NCI-H345 (cell line): ENCODE data around the gene BPIFB3.
"Not testable (repeated sequence)": the region's sequence is repeated elsewhere in the genome, so short reads cannot be mapped to it uniquely, and the experiment has no call there.

Source experiments
- DNase-seq: peaks from one replicate; lab custom pipeline; 2025; lab: John Stamatoyannopoulos, UW

Gene BPIFB3

DNA sequence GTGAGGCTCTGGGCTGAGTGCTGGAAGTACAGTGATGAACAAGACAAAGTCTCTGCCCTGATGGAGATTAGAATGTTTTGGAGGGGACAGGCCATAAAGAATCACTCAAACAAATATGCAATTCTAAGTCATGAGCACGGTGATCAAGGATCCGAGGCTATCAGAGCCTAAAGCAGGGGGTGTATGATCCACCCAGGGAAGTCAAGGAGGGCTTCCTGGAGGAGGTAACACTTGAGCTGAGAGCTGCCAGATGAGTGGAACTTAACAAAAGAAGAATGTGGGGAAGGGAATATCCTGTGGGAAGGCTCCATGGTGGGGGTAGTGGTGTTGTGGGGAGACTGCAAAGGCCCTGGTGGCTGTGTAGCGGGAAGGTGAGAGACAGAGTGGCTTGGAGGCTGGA lies 38.0 kb downstream of the BPIFB3 start:
- no peak for DNase-seq

DNA sequence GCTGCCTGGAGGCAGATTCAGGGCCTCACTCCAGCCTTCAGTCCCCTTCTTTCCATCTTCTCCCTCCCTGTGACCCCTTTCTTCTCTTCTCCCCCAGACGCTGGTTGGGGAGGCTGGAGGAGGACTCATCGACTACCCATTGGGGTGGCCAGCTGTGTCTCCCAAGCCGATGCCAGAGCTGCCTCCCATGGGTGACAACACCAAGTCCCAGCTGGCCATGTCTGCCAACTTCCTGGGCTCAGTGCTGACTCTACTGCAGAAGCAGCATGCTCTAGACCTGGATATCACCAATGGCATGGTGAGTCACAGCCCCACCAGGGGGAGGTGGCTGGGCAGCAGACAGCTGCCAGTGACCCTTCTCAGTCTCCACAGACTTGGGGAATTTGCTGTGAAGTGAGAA lies 38.7 kb downstream of the BPIFB3 start:
- DNase-seq = no peak

DNA sequence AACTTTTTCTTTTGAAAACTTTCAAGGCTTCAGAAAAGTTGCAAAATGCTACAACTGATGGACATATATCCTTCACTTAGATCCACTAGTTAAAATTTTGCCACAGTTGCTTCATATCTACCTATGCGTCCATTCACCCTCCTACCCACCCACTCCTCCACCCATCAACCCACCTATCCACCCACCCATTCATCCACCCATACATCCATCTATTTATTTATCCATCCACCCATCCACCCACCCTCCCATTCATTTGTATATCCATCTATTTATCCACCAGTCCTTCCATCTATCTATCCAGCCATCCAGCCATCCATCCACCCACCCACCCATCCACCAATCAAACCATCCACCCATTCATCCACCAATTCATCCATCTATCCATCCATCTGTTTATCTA lies 39.4 kb downstream of the BPIFB3 start:
- no peak for DNase-seq

DNA sequence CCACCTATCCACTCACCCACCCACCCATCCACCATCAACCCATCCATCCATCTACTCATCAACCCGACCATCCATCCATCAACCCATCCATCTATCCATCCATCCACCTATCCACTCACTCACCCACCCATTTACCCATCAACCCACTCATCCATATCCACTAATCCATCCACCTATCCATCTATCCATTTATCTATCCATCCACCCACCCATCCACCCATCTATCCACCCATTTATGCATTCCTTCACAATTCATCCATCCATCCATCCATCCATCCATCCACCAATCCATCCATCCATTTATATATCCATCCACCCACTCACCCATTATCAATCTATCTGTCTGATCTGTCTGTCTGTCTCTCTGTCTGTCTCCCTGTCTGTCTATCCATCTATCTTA lies 39.9 kb downstream of the BPIFB3 start:
- no peak for DNase-seq

DNA sequence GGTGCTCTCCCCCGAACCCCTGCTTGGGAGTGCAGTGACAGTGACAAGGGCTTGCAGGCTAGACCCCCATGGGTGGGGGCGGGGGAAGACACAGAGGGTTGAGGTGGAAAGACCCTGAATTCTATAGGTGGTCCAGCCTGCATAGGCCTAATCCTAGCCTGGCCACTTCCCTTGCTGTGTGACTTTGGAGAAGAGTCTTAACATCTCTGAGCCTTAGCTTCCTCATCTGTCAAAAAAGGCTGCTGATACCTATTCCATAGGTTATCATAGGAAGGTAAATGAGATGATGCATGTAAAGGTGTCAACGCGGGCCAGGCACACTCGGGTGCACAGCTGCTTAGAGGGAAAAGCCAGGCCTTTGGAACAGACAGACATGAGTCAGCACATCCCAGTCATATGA lies 41.5 kb downstream of the BPIFB3 start:
- no peak for DNase-seq

DNA sequence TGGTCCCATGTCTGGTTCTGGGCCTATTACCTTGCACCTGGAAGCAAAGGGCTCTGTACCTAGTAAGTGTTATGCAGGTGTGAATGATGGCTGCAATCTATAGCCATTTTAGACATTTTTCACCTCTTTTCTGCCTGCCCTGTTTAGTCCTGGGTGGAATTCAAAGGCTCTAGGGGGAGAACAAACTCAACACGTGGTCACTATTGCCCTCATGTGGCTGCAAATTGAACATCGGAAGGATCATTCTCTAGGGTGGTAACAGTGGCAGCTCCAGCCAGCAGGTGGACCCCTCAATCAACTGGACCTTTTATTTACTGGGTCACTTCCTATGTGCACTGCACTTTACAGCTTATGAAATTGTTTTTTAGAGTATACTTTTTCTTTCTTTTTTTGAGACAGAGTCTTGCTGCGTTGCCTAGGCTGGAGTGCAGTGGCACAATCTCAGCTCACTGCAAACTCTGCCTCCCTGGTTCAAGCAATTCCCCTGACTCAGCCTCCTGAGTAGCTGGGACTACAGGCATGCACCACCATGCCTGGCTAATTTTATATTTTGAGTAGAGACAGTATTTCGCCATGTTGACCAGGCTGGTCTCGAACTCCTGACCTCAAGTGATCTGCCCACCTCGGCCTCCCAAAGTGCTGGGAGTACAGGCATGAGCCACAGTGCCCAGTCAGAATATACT lies 42.3 kb downstream of the BPIFB3 start:
- peak; percentile 49 for DNase-seq

DNA sequence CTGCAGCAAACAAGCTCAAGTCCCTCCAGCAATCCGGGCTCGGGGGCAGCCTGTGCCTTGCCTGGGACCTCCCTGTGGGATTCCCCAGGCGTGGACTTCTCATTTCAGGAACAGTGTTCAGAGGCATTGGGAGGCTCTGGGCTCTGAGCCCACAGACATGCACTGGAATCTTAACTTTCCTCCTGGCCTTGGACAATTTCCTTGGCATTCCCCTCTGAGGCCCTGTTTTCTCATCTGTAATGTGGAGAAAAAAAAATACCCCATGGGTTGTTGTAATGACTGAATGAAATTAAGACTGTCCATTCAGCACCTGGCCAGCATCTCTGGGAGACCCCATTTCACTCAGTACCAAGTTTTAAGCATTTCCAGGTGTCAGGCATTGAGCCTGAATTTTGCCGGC lies 43.3 kb downstream of the BPIFB3 start:
- DNase-seq = no peak

DNA sequence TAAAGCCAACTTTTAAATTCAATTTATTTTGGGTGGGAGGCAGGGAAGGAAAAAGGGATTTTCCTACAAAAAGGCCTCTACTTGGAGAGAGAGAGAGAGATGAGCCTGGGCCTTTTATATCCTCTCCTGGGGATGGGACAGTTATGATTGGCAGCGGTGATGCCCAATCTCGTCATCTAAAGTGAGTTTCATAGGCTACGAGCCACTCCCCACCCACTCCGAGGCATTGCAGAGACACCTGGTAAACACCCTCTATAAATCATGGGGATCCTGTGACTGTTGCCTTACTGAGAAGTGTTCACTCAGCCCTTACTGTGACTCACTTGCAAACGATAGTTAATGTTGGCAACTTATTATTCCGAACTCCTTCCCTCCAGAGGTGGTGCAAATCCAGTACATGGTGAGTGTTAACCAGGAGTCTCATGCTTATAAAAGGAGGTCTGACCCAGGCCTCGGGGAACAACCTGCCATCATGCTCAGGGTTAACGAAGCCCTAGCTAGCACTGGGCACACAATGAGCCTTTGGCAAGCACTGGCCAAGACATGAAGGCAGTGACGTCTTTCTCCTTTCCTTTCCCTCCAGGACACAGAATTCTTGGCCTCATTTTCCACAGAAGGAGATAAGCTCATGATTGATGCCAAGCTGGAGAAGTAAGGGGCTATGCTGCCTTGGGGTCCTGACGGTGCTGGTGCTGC lies 46.3 kb downstream of the BPIFB3 start:
- DNase-seq = no peak

DNA sequence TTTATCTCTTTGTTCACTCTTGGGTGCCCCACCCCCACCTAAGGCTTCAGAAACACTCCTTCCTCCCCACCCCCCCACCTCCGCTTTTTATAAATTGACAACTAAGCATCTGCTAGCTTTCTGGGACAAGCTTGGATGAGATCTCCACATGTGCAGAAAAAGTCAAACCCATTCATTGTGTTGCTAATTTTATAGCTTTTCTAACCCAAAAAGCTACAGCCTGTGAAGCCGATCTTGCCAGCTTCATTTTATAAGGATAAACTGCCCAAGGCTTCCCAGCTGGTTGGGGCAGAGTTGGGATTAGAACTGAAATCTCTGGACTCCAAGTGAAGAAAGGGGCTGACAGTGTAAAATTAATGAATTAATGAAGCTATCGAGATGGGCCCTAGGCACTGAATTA lies 49.9 kb downstream of the BPIFB3 start:
- DNase-seq = no peak

DNA sequence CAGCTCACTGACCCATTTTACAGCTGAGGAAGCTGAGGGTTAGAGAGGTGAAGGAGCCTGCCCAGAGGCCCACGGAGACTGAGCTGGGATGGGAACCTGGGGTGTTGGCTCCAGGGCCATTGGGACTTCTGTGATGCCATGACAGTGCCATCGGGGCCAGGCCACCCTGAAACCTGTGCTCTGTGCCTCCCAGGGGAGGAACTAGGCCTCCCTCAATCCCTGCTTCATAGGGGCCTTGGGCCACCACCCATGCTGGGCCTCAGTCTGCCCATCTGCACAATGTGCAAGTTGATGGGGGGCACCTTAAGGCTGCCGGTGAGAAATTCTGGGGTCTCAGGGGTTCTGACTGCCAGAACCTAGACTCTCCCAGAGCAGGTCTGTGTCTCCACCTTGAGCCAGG lies 50.6 kb downstream of the BPIFB3 start:
- DNase-seq = no peak

DNA sequence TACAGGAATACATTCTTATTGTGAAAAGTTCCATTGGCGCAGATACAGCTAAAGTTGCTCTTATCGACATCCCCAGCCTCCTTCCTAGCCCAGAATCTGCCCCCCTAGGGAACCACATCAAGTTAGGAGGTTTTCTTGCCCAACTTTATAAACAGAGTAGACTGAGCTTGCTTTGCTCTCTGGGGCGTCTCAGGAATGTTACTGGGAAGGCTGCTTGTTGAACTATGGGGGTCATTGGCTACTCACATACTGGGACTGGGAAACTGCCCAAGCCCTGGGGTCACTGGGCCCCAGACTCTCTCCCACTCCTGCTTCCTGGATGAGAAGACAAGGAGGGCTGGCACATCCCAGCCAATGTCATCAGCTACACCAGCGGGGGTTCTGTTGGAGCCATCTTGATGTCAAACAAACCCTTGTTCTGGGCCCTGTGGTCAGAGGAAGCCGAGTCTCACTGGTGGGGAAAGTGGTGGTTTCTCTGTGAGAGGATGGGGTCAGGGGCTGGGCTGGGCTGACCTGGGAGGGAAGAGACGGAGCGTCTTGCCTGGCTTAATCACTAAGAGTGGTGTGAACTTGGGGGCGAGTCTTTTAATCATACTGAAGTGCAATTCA lies 51.7 kb downstream of the BPIFB3 start:
- DNase-seq = no peak

DNA sequence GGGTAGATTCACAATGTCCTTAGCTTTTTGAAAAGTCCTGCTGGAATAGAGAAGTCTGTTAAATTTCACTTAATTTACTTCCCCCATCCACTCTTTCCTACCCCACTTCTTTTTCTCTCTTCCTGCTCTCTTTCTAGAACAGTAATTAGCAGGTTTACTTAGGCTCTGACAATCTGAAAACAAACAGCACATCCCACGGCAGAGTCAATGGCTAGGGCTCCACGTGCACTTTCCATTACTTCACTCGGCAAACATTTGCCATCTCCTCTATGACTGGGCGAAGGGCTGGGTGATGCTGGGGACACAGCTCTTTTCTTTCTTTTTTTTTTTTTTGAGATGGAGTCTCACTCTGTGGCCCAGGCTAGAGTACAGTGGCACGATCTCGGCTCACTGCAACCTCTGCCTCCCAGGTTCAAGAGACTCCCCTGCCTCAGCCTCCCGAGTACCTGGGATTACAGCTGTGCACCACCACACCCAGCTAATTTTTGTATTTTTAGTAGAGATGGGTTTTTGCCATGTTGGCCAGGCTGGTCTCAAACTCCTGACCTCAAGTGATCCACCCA lies 52.4 kb downstream of the BPIFB3 start:
- not testable (repeated sequence) for DNase-seq

DNA sequence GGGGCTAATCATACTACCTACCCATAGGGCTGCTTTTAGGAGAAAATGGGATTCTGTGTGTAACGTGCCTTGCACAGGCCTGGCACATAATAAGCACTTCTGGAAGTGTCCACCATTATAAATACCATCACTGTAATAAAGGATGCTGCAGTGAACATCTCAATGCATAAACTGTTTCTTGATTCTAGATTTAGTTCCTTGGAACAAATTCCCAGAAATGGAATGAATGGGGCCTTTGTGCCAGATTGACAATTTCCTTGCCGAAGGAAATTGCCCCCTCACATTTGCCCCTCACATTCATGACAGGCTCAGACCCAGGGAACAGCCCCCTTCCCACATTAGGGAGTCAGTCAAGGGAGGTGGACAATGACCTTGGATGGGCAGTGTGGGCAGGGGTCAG lies 55.0 kb downstream of the BPIFB3 start:
- no peak for DNase-seq

DNA sequence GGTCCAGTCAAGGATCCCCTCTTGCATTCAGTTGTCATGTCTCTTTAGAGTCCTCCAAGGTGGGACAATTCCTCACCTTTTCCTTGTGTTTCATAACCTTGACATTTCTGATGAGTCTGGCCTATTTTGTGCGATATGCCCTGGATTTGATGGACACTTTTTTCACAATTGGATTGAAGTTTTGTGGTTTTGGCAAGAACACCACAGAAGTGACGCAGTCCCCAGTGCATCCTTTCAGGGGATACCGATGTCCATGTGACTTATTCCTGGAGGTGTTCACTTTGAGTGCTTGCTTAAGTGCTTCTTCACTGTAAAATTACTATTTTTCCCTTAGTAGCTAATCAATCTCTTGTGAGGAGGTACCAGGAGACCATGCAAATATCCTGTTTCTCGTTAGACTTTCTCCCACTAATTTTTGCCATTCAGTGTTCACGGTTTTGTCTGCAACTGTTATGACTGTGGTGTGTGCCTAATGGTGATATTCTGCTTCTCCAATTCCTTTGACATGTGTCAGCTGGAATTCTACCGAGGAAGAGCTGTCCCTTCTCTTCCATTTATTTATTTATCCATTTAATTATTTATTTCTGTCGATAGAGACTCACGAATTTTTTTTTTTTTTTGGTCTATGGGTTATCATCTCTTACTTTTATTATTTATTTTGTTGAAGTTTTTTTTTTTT lies 56.6 kb downstream of the BPIFB3 start:
- DNase-seq = no peak

DNA sequence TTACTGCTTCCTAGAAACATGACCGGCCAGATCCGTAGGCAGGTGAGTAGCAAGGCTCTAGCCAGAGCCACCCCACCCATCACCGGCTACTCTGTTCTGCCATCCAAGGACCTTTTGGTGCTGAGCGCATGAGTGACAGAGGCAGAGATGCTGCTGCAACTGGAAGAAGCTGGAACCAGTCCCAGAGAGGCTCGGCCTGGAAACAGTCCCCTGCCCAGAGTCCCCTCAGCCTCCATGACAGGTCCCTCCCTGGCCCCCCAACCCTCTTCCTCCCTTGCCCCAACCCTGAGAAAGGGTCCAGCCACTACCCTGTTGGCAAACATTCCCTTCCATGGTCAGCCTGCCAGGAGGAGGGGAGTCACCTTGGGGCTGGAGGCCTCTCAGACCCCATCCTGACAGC lies 57.6 kb downstream of the BPIFB3 start:
- no peak for DNase-seq

DNA sequence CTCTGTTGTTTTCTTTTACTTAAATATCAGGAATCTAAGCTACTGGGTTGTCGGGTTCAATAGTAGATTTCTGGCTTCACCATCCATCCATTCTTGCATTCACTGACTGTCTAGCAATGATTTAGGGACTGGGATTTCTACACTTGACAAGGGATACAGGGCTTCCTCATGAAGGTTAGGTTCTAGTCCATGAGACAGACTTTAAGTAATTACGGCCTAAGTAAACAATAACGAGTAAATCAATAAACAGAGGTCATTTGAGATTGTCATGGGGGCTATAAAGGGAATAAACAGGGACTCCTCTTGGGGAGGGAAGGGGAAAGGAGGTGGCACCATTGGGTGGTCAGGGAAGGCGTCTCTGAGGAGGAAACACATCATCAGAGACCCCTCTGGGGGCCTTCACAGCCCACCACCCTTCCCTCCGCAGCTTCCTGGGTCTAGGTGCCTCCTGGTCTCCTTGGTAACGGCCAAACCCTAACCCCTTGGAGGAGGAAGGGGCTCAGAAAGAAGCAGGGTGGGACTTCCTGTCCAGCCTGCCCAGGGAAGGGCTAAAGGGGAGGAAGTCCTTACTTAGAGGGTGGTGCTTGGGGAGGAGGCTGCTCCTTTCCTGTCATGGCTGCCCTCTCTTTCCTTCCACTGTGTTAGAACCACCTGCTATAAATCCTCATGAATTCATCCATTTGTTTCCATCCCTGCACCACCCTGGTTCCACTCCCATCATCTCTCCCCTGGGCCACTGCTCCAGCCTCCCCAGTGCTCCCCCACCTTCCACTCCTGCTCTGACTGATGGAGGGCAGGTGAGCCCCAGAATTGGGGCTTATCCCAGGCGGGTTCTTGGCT lies 59.1 kb downstream of the BPIFB3 start:
- no peak for DNase-seq

DNA sequence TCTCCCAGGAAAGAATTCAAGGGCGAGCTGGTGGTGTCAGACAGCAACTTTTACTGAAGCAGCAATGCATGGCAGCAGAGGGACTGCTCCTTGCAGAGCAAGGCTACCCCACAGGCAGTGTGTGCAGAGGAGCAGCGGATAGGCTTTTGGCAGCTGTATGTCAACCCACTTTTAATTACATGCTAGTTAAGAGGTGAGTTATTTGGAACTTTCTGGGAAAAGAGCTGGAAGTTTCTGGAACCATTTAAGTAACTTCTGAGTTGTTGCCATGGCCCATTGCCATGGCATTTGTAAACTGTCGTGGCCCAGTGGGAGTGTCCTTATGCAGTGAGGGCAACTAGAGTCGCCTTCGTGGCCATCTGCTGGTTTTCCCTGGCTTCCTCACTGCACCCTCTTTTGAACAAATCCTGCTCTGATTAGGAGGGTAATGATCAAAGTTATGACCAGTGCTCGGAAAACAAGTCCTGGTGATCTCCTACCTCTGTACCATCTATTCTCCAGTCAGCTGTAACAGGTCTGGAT lies 59.7 kb downstream of the BPIFB3 start:
- DNase-seq = no peak

DNA sequence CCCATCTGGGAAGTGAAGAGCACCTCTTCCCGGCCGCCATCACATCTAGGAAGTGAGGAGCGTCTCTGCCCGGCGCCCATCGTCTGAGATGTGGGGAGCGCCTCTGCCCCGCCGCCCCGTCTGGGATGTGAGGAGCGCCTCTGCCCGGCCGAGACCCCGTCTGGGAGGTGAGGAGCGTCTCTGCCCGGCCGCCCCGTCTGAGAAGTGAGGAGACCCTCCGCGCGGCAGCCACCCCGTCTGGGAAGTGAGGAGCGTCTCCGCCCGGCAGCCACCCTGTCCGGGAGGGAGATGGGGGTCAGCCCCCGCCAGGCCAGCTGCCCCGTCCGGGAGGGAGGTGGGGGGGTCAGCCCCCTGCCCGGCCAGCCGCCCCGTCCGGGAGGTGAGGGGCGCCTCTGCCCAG lies 61.8 kb downstream of the BPIFB3 start:
- not testable (repeated sequence) for DNase-seq

DNA sequence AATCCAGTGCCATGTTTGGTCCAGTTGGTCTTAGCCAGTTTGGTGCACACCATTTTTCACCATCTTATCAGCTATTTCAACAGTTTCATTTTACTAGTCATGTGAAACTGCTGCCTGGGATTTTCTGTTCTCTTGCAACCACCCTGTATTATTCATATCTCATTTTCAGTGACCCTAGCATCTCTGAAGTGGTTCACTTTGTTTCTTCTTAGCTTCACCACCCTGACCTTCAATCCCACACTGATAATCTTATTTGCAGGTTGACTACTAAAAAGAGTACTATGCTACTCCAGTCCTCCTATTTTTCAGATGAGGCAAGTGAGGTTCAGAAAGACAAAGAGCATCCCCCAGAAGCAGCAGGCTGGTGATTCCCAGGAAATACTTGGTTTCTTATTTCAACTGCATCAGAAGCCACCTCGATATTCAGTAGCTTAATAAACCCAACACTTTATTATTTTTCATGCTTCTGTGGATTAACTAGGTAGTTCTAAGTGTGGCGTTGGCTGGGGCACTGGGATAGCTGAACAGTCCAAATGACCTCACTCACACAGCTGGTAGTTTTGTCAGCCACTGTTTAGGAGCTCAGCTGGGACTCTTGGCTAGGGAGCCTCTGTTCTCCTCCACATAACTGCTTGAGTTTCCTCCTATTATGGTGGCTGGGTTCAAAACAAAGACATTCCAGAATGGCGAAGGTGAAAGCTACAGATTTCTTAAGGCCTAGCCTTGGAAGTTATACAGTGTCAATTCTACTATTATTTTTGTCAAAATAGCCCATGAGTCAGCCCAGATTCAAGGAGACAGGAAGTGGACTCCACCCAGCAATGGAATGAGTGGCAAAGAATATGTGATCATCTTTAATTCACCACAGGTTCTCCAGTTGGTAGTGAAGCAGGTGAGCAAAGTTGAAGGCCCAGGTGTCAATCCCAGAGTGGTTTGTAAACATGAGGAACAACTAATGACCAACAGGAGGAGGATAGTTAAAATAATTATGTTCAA lies 66.3 kb downstream of the BPIFB3 start:
- DNase-seq = no peak

DNA sequence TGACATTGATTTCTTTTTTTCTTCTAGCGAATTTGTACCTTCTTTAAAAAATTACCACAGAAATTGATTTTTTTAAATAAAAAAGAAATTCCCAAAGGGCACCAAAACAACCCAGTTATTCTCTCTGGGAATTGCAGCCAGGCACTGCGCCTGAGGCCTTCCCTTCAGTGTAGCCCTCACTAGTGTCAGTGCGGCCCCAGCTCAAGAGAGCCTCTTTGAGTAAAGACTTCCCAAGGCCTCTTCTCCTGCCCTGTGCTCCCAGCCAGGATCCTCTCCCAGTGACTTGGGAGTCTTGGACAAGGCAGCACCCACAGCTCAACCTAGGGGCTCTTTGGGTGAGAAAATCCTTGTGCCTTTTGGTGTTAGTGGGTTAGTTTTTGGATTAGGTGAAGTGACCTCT lies 67.2 kb downstream of the BPIFB3 start:
- no peak for DNase-seq
